Neural cell (in vitro differentiated cells): ENCODE results near the gene CPT1A. TPM values are rescaled to one million over a fixed set of nuclear protein-coding genes. Genes with fewer than 3 reads are reported as not detected.

Experiments
- H2AFZ ChIP-seq: fragments of 200-600, 300-800 bp; sonication (generic), shearing (Covaris generic); 2 replicates; pipeline ENCODE4 v1.6.0; 2014; ENCODE audit warnings: low read depth, mild to moderate bottlenecking, antibody characterized with exemption, low read length, moderate library complexity
- H3F3A ChIP-seq: fragments of 200-600 bp; shearing (Covaris generic); 2 replicates; pipeline ENCODE4 v1.6.1; 2016; ENCODE audit warnings: mild to moderate bottlenecking, moderate library complexity, mixed read lengths, antibody characterized with exemption, low read length; ENCODE audit not compliant: insufficient read depth, poor library complexity, severe bottlenecking
- H3K27ac ChIP-seq: fragments of 200-600, 300-800 bp; sonication (generic), shearing (Covaris generic); 2 replicates; pipeline ENCODE4 v1.5.1; 2014; ENCODE audit warnings: mild to moderate bottlenecking, low read length, moderate library complexity
- H3K27me3 ChIP-seq: fragments of 300-800, 200-600 bp; sonication (generic), shearing (Covaris generic); 2 replicates; pipeline ENCODE4 v1.6.0; 2014; ENCODE audit warnings: mild to moderate bottlenecking, low read depth, low read length, moderate library complexity; ENCODE audit not compliant: insufficient read depth
- H3K36me3 ChIP-seq: fragments of 300-800, 200-600 bp; sonication (generic), shearing (Covaris generic); 2 replicates; pipeline ENCODE4 v1.5.1; 2014; ENCODE audit warnings: mild to moderate bottlenecking, antibody characterized with exemption, low read length, moderate library complexity; ENCODE audit not compliant: insufficient read depth
- H3K4me2 ChIP-seq: fragments of 300-800, 200-600 bp; sonication (generic), shearing (Covaris generic); 2 replicates; pipeline ENCODE4 v1.6.0; 2014; ENCODE audit warnings: mild to moderate bottlenecking, low read length
- H3K4me3 ChIP-seq: fragments of 300-800, 200-600 bp; sonication (generic), shearing (Covaris generic); 2 replicates; pipeline ENCODE4 v1.5.1; 2014; ENCODE audit warnings: mild to moderate bottlenecking, low read length, moderate library complexity
- H3K79me2 ChIP-seq: fragments of 200-600 bp; shearing (Covaris generic); replicated peaks from 2 replicates; pipeline ENCODE4 v1.6.0; 2014; ENCODE audit warnings: mild to moderate bottlenecking, low read length, moderate library complexity; ENCODE audit not compliant: insufficient read depth
- H3K9ac ChIP-seq: fragments of 300-800, 200-600 bp; sonication (generic), shearing (Covaris generic); 2 replicates; pipeline ENCODE4 v1.6.1; 2016; ENCODE audit warnings: mild to moderate bottlenecking, low read length, mixed read lengths
- H3K9me2 ChIP-seq: fragments of 200-600 bp; shearing (Covaris generic); 2 replicates; pipeline ENCODE4 v1.6.1; 2016; ENCODE audit warnings: mild to moderate bottlenecking, low read length, mixed read lengths; ENCODE audit not compliant: insufficient read depth
- H3K9me3 ChIP-seq: fragments of 200-600, 300-800 bp; sonication (generic), shearing (Covaris generic); 2 replicates; pipeline ENCODE4 v1.6.1; 2016; ENCODE audit warnings: mild to moderate bottlenecking, mixed run types, low read length, moderate library complexity, mixed read lengths
- H4K20me1 ChIP-seq: fragments of 200-600 bp; shearing (Covaris generic); 2 replicates; pipeline ENCODE4 v1.6.1; 2016; ENCODE audit warnings: mild to moderate bottlenecking, mixed run types; ENCODE audit not compliant: insufficient read depth
- EP300 ChIP-seq: fragments of 450-650 bp; conservative IDR thresholded peaks from 2 replicates; pipeline ENCODE4 v1.6.1; 2014; ENCODE audit warnings: antibody characterized with exemption, mild to moderate bottlenecking, moderate library complexity; ENCODE audit not compliant: poor library complexity, severe bottlenecking
- EZH2 ChIP-seq: fragments of 200-600, 300-800 bp; shearing (Covaris generic), sonication (generic); IDR thresholded peaks from 2 replicates; pipeline ENCODE4 v1.6.1; 2014; ENCODE audit warnings: antibody characterized with exemption, low read length, borderline replicate concordance, mild to moderate bottlenecking; ENCODE audit not compliant: insufficient read depth, poor library complexity, severe bottlenecking
- MXI1 ChIP-seq: fragments of 450-650 bp; conservative IDR thresholded peaks from 2 replicates; pipeline ENCODE4 v1.6.1; 2014; ENCODE audit warnings: antibody characterized with exemption, mild to moderate bottlenecking; ENCODE audit not compliant: poor library complexity, severe bottlenecking
- POLR2AphosphoS5 ChIP-seq: IDR thresholded peaks from 2 replicates; pipeline ENCODE4 v1.6.1; 2012
- RAD21 ChIP-seq: fragments of 450-650 bp; conservative IDR thresholded peaks from 2 replicates; pipeline ENCODE4 v1.6.1; 2014; ENCODE audit warnings: antibody characterized with exemption, mild to moderate bottlenecking, moderate library complexity
- REST ChIP-seq: IDR thresholded peaks from 2 replicates; pipeline ENCODE4 v1.6.1; 2012; ENCODE audit warnings: borderline replicate concordance
- SMC3 ChIP-seq: fragments of 450-650 bp; conservative IDR thresholded peaks from 2 replicates; pipeline ENCODE4 v1.6.1; 2014; ENCODE audit warnings: antibody characterized with exemption, mild to moderate bottlenecking, moderate library complexity; ENCODE audit not compliant: poor library complexity
- TAF1 ChIP-seq: IDR thresholded peaks from 2 replicates; pipeline ENCODE4 v1.6.1; 2012; ENCODE audit warnings: low read depth
- polyA plus RNA-seq: library from polyadenylated mRNA; depleted of rRNA; stranded (reverse); fragments of >200 nt; gene quantifications from 2 replicates; pipeline ENCODE4 v1.2.3, GENCODE V29; 2014
- TF ChIP-seq, protein P1 (sequence below): fragments of 450-650 bp; IDR thresholded peaks from 2 replicates; pipeline ENCODE4 v1.5.1; 2014; ENCODE audit warnings: antibody characterized with exemption, mild to moderate bottlenecking, moderate library complexity; ENCODE audit not compliant: poor library complexity, severe bottlenecking

Gene CPT1A
- polyA plus RNA-seq, 1 donor from 2014 or later, result 0.35 TPM

DNA sequence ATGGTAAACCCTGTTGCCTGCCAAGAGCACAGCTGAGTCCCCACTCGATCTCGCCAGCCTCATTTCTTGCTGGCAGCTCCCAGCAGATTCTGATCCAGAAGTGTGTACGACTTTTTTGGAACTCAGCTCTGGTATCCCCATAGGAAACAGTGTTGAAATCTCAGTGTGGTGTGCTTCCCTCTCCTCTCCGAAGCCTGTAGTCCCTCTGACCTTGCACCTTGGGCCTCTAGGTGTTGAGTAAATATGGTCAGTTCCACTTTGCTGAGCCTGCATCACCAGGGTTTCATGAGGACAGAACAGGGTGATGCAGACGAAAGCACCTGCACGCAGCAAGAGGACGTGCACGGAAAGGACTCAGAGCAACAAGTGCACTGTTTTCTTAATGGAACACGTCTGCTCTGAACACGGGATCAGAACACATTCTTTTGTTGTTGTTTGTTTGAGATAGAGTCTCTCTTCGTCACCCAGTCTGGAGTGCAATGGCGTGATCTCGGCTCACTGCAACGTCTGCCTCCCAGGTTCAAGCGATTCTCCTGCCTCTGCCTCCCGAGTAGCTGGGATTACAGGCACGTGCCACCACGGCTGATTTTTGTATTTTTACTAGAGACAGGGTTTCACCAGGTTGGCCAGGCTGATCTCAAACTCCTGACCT is 3.8 kb upstream of the CPT1A start:
- no peak overlapping the region for H3K4me2 ChIP-seq
- H3K9me3 ChIP-seq, result no peaks in the 10 kb centered on the region
- no peaks in the 10 kb centered on the region for H4K20me1 ChIP-seq
- TF ChIP-seq RAD21 (no peak), SMC3 (no peak), REST (no peak), POLR2AphosphoS5 (no peak), TAF1 (no peak), EP300 (no peak), EZH2 (no peak), MXI1 (no peak)
- TF ChIP-seq, protein P1, sequence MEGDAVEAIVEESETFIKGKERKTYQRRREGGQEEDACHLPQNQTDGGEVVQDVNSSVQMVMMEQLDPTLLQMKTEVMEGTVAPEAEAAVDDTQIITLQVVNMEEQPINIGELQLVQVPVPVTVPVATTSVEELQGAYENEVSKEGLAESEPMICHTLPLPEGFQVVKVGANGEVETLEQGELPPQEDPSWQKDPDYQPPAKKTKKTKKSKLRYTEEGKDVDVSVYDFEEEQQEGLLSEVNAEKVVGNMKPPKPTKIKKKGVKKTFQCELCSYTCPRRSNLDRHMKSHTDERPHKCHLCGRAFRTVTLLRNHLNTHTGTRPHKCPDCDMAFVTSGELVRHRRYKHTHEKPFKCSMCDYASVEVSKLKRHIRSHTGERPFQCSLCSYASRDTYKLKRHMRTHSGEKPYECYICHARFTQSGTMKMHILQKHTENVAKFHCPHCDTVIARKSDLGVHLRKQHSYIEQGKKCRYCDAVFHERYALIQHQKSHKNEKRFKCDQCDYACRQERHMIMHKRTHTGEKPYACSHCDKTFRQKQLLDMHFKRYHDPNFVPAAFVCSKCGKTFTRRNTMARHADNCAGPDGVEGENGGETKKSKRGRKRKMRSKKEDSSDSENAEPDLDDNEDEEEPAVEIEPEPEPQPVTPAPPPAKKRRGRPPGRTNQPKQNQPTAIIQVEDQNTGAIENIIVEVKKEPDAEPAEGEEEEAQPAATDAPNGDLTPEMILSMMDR, result no peak
- peaks cover 54% of the 10 kb centered on the region for H3K27me3 ChIP-seq
- H3K9me2 ChIP-seq, result no peaks in the 10 kb centered on the region
- no peaks in the 10 kb centered on the region for H3K36me3 ChIP-seq
- H2AFZ ChIP-seq, result no peak overlapping the region
- no peak overlapping the region for H3K27ac ChIP-seq
- no peak overlapping the region for H3K4me3 ChIP-seq
- H3F3A ChIP-seq, result no peaks in the 10 kb centered on the region
- H3K79me2 ChIP-seq, result no peaks in the 10 kb centered on the region
- no peak overlapping the region for H3K9ac ChIP-seq

GRCh38 chr11:68844801-68845200 is 3.1 kb upstream of the CPT1A start:
- no peak overlapping the region for H3K4me2 ChIP-seq
- no peaks in the 10 kb centered on the region for H3K9me2 ChIP-seq
- H3K9ac ChIP-seq, result no peak overlapping the region
- H3F3A ChIP-seq, result no peaks in the 10 kb centered on the region
- H3K27ac ChIP-seq, result no peak overlapping the region
- H3K36me3 ChIP-seq, result no peaks in the 10 kb centered on the region
- no peak for TF ChIP-seq RAD21
- H2AFZ ChIP-seq, result no peak overlapping the region
- H3K9me3 ChIP-seq, result no peaks in the 10 kb centered on the region
- no peaks in the 10 kb centered on the region for H3K79me2 ChIP-seq
- no peaks in the 10 kb centered on the region for H4K20me1 ChIP-seq
- H3K27me3 ChIP-seq, result peaks cover 61% of the 10 kb centered on the region
- H3K4me3 ChIP-seq, result no peak overlapping the region
